Activated naive CD4-positive, alpha-beta T cell treated with anti-CD3 and anti-CD28 coated beads, Interleukin-2, amount 50 U/mL, for 72 hours (primary cell): ENCODE data around the gene IMMP2L. TPM values are rescaled to one million over a fixed set of nuclear protein-coding genes. Genes with fewer than 3 reads are reported as not detected.
A peak's percentile ranks its signal among the peaks of the same experiment; 100 is the strongest.
"Not testable (repeated sequence)": the region's sequence is repeated elsewhere in the genome, so short reads cannot be mapped to it uniquely, and the experiment has no call there.

Experiments used
- ATAC-seq, 2 donors: fragments of 150-1000 bp; cut with Tn5 transposase; 2 replicates each; pipeline ENCODE4 v1.10.0; 2021; ENCODE audit warnings: mild to moderate bottlenecking in 2 of 2, moderate library complexity in 2 of 2
- DNase-seq, 2 donors: peaks; one replicate each; pipeline ENCODE4 v3.0.0; 2021 to 2022; ENCODE audit warnings: low spot score in 2 of 2
- H3K27ac Mint-ChIP-seq, 2 donors: one replicate each; pipeline ENCODE4 v1.8.0; 2022; ENCODE audit warnings: mild to moderate bottlenecking in 2 of 2, mixed read lengths in 2 of 2
- H3K36me3 Mint-ChIP-seq, 2 donors: one replicate each; pipeline ENCODE4 v1.8.0; 2022; ENCODE audit warnings: mixed read lengths in 2 of 2
- H3K9me3 Mint-ChIP-seq, 2 donors: one replicate each; pipeline ENCODE4 v1.8.0; 2022; ENCODE audit warnings: mixed read lengths in 2 of 2
- total RNA-seq, 2 donors: library from RNA; stranded (reverse); gene quantifications; one replicate each; pipeline ENCODE4 v1.2.3, GENCODE V29; 2022

IMMP2L gene
- total RNA-seq, 2 donors from 2014 or later: 11.8 to 18.2 TPM

- H3K27ac Mint-ChIP-seq, ATAC-seq, DNase-seq, H3K9me3 Mint-ChIP-seq, H3K36me3 Mint-ChIP-seq: not testable (repeated sequence)
These were observed 238.6 kb downstream of the IMMP2L start for GRCh38 chr7:111323670-111324069.

GRCh38 chr7:111320133-111320532 is 242.2 kb downstream of the IMMP2L start:
- Mint-ChIP-seq H3K9me3 (peaks cover 0 to 5% of the 10 kb centered on the region in 2 donors), H3K36me3 (peaks cover 6 to 7% of the 10 kb centered on the region in 2 donors), H3K27ac (peak overlapping the region in 1 of 2 donors; percentile 2)
- DNase-seq (no peak), ATAC-seq (no peak)

GRCh38 chr7:111312966-111313365 is 249.3 kb downstream of the IMMP2L start:
- H3K36me3 Mint-ChIP-seq: peaks cover 0 to 12% of the 10 kb centered on the region in 2 donors
- ATAC-seq: no peak
- DNase-seq: no peak
- no peaks in the 10 kb centered on the region for H3K9me3 Mint-ChIP-seq
- H3K27ac Mint-ChIP-seq: no peak overlapping the region

- ATAC-seq (no peak), DNase-seq (no peak)
- H3K36me3 Mint-ChIP-seq: peaks cover 0 to 5% of the 10 kb centered on the region in 2 donors
- no peaks in the 10 kb centered on the region for H3K9me3 Mint-ChIP-seq
- no peak overlapping the region for H3K27ac Mint-ChIP-seq
These were observed 253.6 kb downstream of the IMMP2L start for GRCh38 chr7:111308691-111309090.

- Mint-ChIP-seq H3K27ac (no peak overlapping the region), H3K36me3 (no peaks in the 10 kb centered on the region), H3K9me3 (no peaks in the 10 kb centered on the region)
- DNase-seq (no peak), ATAC-seq (no peak)
These were observed 260.4 kb downstream of the IMMP2L start for GRCh38 chr7:111301891-111302290.

GRCh38 chr7:111294494-111294893 is 267.8 kb downstream of the IMMP2L start:
- H3K27ac Mint-ChIP-seq: no peak overlapping the region
- no peak for ATAC-seq
- no peak for DNase-seq
- peaks cover 0 to 6% of the 10 kb centered on the region in 2 donors for H3K36me3 Mint-ChIP-seq
- no peaks in the 10 kb centered on the region for H3K9me3 Mint-ChIP-seq

- H3K27ac Mint-ChIP-seq: no peak overlapping the region
- no peaks in the 10 kb centered on the region for H3K9me3 Mint-ChIP-seq
- DNase-seq (no peak), ATAC-seq (no peak)
- peaks cover 4 to 22% of the 10 kb centered on the region in 2 donors for H3K36me3 Mint-ChIP-seq
These were observed 270.2 kb downstream of the IMMP2L start for GRCh38 chr7:111292026-111292470.

GRCh38 chr7:111290982-111291381 is 271.3 kb downstream of the IMMP2L start:
- Mint-ChIP-seq H3K9me3 (no peaks in the 10 kb centered on the region), H3K36me3 (peaks cover 4 to 22% of the 10 kb centered on the region in 2 donors), H3K27ac (no peak overlapping the region)
- no peak for ATAC-seq
- no peak for DNase-seq

GRCh38 chr7:111290419-111290818 is 271.9 kb downstream of the IMMP2L start:
- DNase-seq (no peak), ATAC-seq (no peak)
- H3K36me3 Mint-ChIP-seq: peaks cover 4 to 22% of the 10 kb centered on the region in 2 donors
- H3K27ac Mint-ChIP-seq: no peak overlapping the region
- H3K9me3 Mint-ChIP-seq: no peaks in the 10 kb centered on the region

- not testable (repeated sequence) for H3K27ac Mint-ChIP-seq, DNase-seq, H3K9me3 Mint-ChIP-seq
These were observed 273.9 kb downstream of the IMMP2L start for GRCh38 chr7:111288441-111288840.

GRCh38 chr7:111282626-111283025 is 279.7 kb downstream of the IMMP2L start:
- DNase-seq (no peak), ATAC-seq (no peak)
- Mint-ChIP-seq H3K27ac (no peak overlapping the region), H3K36me3 (peaks cover 12 to 17% of the 10 kb centered on the region in 2 donors), H3K9me3 (peaks cover 11 to 14% of the 10 kb centered on the region in 2 donors)

More at GRCh38 chr7:111288441-111288840, 273.9 kb downstream of the IMMP2L start:
- not testable (repeated sequence) for ATAC-seq
- peaks cover 10 to 30% of the 10 kb centered on the region in 2 donors for H3K36me3 Mint-ChIP-seq

- ATAC-seq (no peak), DNase-seq (no peak)
- no peak overlapping the region for H3K27ac Mint-ChIP-seq
- peaks cover 10 to 13% of the 10 kb centered on the region in 2 donors for H3K36me3 Mint-ChIP-seq
- peaks cover 7 to 10% of the 10 kb centered on the region in 2 donors for H3K9me3 Mint-ChIP-seq
These were observed 287.4 kb downstream of the IMMP2L start for GRCh38 chr7:111274857-111275256.

- ATAC-seq: no peak
- peaks cover 10 to 13% of the 10 kb centered on the region in 2 donors for H3K36me3 Mint-ChIP-seq
- no peak for DNase-seq
- no peak overlapping the region for H3K27ac Mint-ChIP-seq
- H3K9me3 Mint-ChIP-seq: peaks cover 6 to 8% of the 10 kb centered on the region in 2 donors
These were observed 290.2 kb downstream of the IMMP2L start for GRCh38 chr7:111272092-111272491.

- H3K36me3 Mint-ChIP-seq: peaks cover 10 to 13% of the 10 kb centered on the region in 2 donors
- not testable (repeated sequence) for ATAC-seq, H3K9me3 Mint-ChIP-seq, DNase-seq, H3K27ac Mint-ChIP-seq
These were observed 291.5 kb downstream of the IMMP2L start for GRCh38 chr7:111270794-111271193.

GRCh38 chr7:111268941-111269340 is 293.4 kb downstream of the IMMP2L start:
- H3K9me3 Mint-ChIP-seq: peaks cover 6 to 8% of the 10 kb centered on the region in 2 donors
- DNase-seq (no peak), ATAC-seq (no peak)
- no peak overlapping the region for H3K27ac Mint-ChIP-seq
- H3K36me3 Mint-ChIP-seq: peaks cover 10 to 13% of the 10 kb centered on the region in 2 donors

GRCh38 chr7:111266613-111267012 is 295.7 kb downstream of the IMMP2L start:
- Mint-ChIP-seq H3K27ac (no peak overlapping the region), H3K9me3 (peaks cover 0 to under 1% of the 10 kb centered on the region in 2 donors), H3K36me3 (peaks cover 1% of the 10 kb centered on the region in 2 donors)
- DNase-seq (no peak), ATAC-seq (no peak)

- Mint-ChIP-seq H3K27ac (no peak overlapping the region), H3K36me3 (no peaks in the 10 kb centered on the region), H3K9me3 (no peaks in the 10 kb centered on the region)
- ATAC-seq (no peak), DNase-seq (no peak)
These were observed 296.9 kb downstream of the IMMP2L start for GRCh38 chr7:111265394-111265793.

GRCh38 chr7:111264981-111265380 is 297.3 kb downstream of the IMMP2L start:
- no peak for ATAC-seq
- Mint-ChIP-seq H3K9me3 (no peaks in the 10 kb centered on the region), H3K36me3 (no peaks in the 10 kb centered on the region), H3K27ac (no peak overlapping the region)
- DNase-seq: no peak
